Stimulated activated CD4-positive, alpha-beta T cell treated with anti-CD3 and anti-CD28 coated beads, Interleukin-12 subunit alpha, Interleukin-12 subunit beta, amount 100 ng/mL, for 24 hours (primary cell): Measurements from ENCODE around the gene TM9SF4.
"Not testable (repeated sequence)": the region's sequence is repeated elsewhere in the genome, so short reads cannot be mapped to it uniquely, and the experiment has no call there.

Experiments used
- DNase-seq, 2 experiments: peaks; one replicate each; pipeline ENCODE4 v3.0.0-alpha.2; 2020; ENCODE audit warnings: low read depth in 2 of 2

TM9SF4 gene

DNA sequence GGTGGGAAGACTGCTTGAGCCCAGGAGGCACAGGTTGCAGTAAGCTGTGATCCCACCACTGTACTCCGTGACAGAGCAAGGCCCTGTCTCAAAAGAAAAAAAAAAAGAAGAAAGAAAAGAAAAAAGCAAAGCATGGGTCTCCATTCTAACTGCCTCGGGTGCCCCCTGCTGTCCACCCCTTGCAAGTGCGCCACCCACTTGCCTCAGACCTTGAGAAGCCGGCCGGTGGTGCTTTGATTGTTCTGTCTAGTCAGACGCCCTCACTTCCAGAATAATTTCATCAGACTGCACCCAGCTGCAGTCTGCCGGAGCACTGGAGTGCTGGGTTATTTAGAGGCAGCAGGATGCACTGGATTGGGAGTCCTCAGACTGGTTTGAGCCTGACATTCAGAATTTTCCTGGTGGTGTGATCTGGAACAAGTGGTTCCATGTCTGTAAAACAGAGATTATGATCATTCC, 17.6 kb upstream of the TM9SF4 start:
- DNase-seq: peak; percentile 56 to 77

GRCh38 chr20:32098786-32099185, 10.7 kb upstream of the TM9SF4 start:
- DNase-seq: no peak

DNA sequence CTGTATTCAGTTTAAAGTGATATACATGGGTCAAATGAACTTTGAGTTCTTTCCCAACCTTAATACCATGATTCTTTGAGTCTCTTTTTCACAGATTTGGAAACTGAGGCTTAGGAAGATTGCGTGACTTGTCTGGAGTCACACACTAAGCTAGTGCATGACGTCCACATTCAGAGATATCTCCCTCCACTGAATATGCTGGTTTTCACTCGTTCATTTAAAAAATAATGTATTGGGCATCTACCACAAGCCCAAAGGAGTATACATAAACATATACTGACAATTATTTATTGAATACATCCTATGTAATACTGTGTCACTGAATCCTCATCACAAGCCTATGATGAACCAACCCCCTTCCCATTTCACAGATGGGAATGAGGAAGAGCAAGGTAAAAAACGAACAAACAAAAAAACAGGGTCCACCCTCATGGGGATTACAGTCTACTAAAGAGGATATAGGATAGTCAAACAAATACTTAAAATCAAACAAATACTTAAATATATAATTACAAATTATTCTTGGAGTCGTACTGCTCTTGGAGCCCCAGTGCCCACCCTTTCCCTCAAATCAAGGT, 611 bp upstream of the TM9SF4 start:
- no peak for DNase-seq

DNA sequence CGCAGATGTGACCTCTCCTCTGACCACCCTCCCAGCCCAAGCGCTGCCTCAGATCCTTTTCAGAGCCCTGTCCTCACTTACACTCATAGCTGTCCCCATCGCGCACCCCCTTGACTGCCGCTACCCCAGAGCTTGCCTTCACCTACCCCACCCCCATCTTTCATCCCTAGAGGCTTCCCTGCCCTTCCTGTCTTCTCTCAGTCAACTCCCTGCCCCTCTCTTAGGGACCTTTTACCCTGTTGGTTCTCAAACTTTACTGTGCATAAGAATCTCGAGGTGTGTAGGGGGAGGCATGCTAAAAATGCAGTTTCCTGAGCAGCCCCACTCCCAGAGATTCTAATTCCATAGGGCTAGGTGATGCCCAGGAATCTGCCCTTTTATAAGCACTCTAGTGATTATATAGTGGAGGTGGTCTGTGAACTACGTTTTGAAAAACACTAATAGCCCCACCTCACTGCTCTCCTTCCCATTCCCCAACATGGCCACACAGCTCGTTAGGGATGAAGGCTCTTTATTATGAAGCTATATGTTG, 725 bp downstream of the TM9SF4 start:
- no peak for DNase-seq

- DNase-seq: no peak
These were observed 1.2 kb downstream of the TM9SF4 start for GRCh38 chr20:32110727-32111126.

GRCh38 chr20:32111156-32111686, 1.7 kb downstream of the TM9SF4 start:
- DNase-seq: no peak

GRCh38 chr20:32111753-32112152, 2.2 kb downstream of the TM9SF4 start:
- DNase-seq: no peak

DNA sequence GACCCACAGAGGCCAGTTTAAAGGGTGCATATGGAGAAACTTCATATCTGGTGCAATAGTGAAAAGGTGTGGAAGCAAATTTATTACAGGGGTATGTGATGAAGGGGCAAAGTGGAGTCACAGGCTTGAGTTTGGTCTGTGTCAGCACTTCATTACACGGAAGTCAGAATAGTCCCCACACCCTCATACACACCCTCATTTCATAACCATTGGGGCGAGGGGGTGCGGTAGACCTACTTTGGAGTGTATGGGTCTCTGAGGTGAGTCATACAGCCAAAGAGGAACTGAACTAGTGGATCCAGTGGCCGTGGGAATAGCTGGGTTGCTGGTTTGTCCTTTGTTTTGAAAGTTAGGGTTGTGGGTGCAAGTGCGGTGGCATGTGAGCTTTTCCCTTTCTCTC, 3.3 kb downstream of the TM9SF4 start:
- no peak for DNase-seq

GRCh38 chr20:32113591-32114260, 4.2 kb downstream of the TM9SF4 start:
- no peak for DNase-seq

GRCh38 chr20:32114305-32114960, 4.9 kb downstream of the TM9SF4 start:
- no peak for DNase-seq

- no peak for DNase-seq
These were observed 5.8 kb downstream of the TM9SF4 start for GRCh38 chr20:32115211-32115767.

- no peak for DNase-seq
These were observed 6.6 kb downstream of the TM9SF4 start for GRCh38 chr20:32116079-32116521.

GRCh38 chr20:32116796-32117195, 7.3 kb downstream of the TM9SF4 start:
- DNase-seq: not testable (repeated sequence)

GRCh38 chr20:32118427-32118826, 8.9 kb downstream of the TM9SF4 start:
- not testable (repeated sequence) for DNase-seq

DNA sequence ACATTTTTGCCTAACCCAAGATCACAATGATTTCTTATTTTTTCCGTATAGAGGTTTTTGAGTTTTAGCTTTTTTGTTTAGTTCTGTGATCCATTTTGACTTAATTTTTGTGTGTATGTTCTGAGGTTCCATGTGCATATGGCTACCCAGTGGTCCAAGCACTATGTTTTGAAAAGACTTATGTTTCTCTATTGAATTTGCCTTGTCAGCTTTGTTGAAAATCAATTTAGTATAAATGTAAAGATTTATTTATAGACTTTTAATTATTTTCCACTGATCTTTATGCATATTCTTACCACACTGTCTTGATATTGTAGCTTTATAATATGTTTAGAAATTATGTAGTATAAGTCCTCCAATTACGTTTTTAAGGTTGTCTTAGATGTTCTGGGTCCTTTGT, 10.2 kb downstream of the TM9SF4 start:
- DNase-seq: no peak

GRCh38 chr20:32121908-32122307, 12.4 kb downstream of the TM9SF4 start:
- not testable (repeated sequence) for DNase-seq

GRCh38 chr20:32123088-32123487, 13.6 kb downstream of the TM9SF4 start:
- DNase-seq: no peak

DNA sequence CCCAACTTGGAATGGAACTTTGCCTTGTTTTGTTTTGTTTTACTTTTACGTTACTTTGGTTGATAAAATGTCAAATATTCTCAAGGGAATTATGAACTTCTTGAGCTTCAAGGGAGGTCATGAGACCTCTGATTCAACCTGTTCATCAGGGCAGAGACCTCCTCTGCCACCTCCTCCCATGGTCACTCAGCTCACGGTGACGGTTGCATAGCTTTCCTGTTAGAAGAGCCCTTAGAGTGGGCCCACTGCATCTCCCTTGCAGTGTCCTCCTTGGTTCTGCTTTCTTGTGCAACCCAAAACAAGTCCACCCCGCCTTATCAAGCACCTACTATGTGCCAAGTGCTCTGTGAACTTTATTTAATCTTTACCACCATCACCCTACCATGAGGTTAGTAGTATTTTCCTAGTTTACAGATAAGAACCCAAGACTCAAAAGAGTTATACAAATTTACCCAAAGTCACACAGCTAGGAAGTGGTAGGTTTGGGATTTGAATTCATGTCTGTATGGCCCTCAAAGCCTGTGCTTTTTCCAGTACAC, 15.5 kb downstream of the TM9SF4 start:
- no peak for DNase-seq

DNA sequence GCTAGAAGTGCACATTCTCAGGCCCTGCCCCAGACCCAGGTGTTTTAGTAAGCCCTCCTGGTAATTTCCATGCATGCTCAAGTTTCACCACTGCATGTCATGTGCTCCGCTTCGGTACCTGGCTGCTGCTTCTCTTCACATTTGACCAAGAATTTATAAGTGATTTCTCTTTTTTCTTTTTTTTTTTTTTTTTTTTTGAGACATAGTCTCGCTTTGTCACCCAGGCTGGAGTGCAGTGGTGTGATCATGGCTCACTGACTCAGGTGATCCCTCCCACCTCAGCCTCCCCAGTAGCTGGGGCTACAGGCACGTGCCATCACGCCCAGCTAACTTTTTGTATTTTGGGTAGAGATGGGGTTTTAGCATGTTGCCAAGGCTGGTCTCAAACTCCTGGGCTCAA, 16.0 kb downstream of the TM9SF4 start:
- DNase-seq: no peak

DNA sequence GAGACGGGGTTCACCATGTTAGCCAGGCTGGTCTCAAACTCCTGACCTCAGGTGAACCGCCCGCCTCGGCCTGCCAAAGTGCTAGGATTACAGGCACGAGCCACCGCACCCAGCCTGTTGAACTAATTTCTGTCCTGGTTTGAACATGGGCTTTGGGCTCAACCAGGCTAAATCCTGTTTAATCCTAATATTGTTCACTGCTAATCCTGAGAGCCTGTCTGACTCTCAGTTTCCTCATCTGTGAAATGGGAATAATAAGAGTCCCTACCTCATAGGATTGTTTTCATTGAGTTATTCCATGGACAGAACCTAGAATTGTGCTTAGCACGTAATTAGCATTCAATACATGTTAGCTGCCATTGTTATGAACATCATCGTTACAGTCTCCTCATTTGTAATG, 17.4 kb downstream of the TM9SF4 start:
- no peak for DNase-seq

DNA sequence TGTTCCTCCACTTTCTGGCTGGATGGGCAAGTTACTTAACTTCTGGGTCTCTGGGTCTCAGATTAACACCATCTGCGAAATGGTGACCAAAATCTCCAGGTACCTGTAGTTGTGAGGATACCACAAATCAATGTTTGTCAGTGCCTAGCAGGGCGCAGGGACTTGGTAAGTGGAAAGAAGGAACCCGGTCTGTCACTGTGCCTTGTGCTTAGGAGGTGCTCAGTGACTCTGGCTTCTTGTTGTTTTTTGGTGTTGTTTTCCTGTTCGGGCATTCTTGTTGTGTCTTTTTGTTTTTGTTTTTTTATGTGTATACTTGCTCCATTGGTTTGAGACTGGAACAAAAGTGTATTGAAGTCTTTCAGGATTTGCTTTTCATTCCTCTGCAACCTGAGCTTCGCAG, 17.8 kb downstream of the TM9SF4 start:
- no peak for DNase-seq

DNA sequence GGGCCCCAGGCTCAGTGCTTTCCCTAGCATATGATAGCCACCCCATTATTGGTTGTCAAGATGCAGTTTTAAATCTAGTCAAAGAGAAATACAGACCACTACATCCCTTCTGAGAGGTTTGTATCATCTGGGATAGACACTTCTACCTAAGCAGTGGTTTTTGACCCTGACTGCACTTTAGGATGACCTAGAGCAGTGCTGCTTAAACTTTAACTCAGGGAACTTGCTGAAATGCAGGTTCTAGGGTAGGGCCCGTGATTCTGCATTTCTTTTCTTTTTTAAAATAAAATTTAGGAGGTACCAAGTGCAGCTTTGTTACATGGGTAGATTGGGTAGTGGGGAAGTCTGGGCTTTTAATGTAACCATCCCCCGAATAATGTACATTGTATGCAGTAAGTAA, 18.7 kb downstream of the TM9SF4 start:
- DNase-seq: no peak
